Colonic mucosa (tissue), 4 donors: ENCODE data around the gene NDUFB3. TPM values are rescaled to one million over a fixed set of nuclear protein-coding genes. Genes with fewer than 3 reads are reported as not detected.

Experiments
- DNase-seq: peaks from one replicate; pipeline ENCODE4 v3.0.0-alpha.2; 2020
- H3K27ac ChIP-seq: fragments of 200-600 bp; one replicate; pipeline ENCODE4 v1.8.0; 2021
- H3K27me3 ChIP-seq: fragments of 200-600 bp; one replicate; pipeline ENCODE4 v1.8.0; 2021
- H3K36me3 ChIP-seq: fragments of 200-600 bp; one replicate; pipeline ENCODE4 v1.8.0; 2021
- H3K4me1 ChIP-seq: fragments of 200-600 bp; one replicate; pipeline ENCODE4 v1.8.0; 2021; ENCODE audit warnings: mild to moderate bottlenecking
- H3K4me3 ChIP-seq: fragments of 200-600 bp; one replicate; pipeline ENCODE4 v1.8.0; 2021
- H3K9ac ChIP-seq, 2 donors: one replicate each; pipeline ENCODE4 v1.7.0; 2013; ENCODE audit warnings: control low read depth in 2 of 2, low read depth in 2 of 2, low read length in 2 of 2
- H3K9me3 ChIP-seq: fragments of 200-600 bp; one replicate; pipeline ENCODE4 v1.8.0; 2021
- CTCF ChIP-seq: fragments of 200-600 bp; IDR thresholded peaks from one replicate; pipeline ENCODE4 v1.8.0; 2022; ENCODE audit warnings: antibody characterized with exemption, mild to moderate bottlenecking
- intact Hi-C: fragments of 100-400 bp; cut with DNase I; formaldehyde crosslinking; loops from one replicate; pipeline ENCODE4 v1.14.1; 2022
- total RNA-seq, 2 donors: library from RNA; stranded (reverse); fragmentation: NEBNext Ultra II Directional in 1 of 2; extraction: Animal tissue kit (Norgen Biotek cat#: 25700) in 1 of 2; gene quantifications; one replicate each; pipeline ENCODE4 v1.2.1, GENCODE V29; 2021
- donor health status: healthy.
- donor health status: DM: no; HTN: no; CAD: no.
- donor health status: DM: no; HTN: no; CAD: no.

NDUFB3 gene
- total RNA-seq, 2 donors from 2014 or later: 159 to 199 TPM

GRCh38 chr2:201046881-201047280, 24.9 kb upstream of the NDUFB3 start:
- Histone ChIP-seq H3K4me3 (no peak overlapping the region), H3K27ac (no peak overlapping the region), H3K36me3 (no peaks in the 10 kb centered on the region), H3K4me1 (no peaks in the 10 kb centered on the region), H3K27me3 (no peaks in the 10 kb centered on the region), H3K9ac (no peak overlapping the region), H3K9me3 (no peaks in the 10 kb centered on the region)
- no peak for TF ChIP-seq CTCF
- no peak for DNase-seq
- intact Hi-C loops: no loop called here

- H3K4me1 ChIP-seq: no peaks in the 10 kb centered on the region
- no peak for TF ChIP-seq CTCF
- no peak overlapping the region for H3K4me3 ChIP-seq
- H3K9me3 ChIP-seq: no peaks in the 10 kb centered on the region
- no peak for DNase-seq
- H3K36me3 ChIP-seq: no peaks in the 10 kb centered on the region
- no peaks in the 10 kb centered on the region for H3K27me3 ChIP-seq
- no peak overlapping the region for H3K9ac ChIP-seq
- intact Hi-C loops: no loop called here
- no peak overlapping the region for H3K27ac ChIP-seq
These were observed 22.3 kb upstream of the NDUFB3 start for GRCh38 chr2:201049455-201049854.

GRCh38 chr2:201057087-201057521, 14.7 kb upstream of the NDUFB3 start:
- no peaks in the 10 kb centered on the region for H3K36me3 ChIP-seq
- H3K9ac ChIP-seq: no peak overlapping the region
- H3K27ac ChIP-seq: peak overlapping the region; percentile 49
- H3K9me3 ChIP-seq: no peaks in the 10 kb centered on the region
- peak; percentile 53 for DNase-seq
- H3K4me3 ChIP-seq: no peak overlapping the region
- intact Hi-C loops: no loop called here
- no peaks in the 10 kb centered on the region for H3K27me3 ChIP-seq
- peaks cover 11% of the 10 kb centered on the region for H3K4me1 ChIP-seq
- no peak for TF ChIP-seq CTCF

- Histone ChIP-seq H3K27me3 (no peaks in the 10 kb centered on the region), H3K9ac (no peak overlapping the region), H3K36me3 (no peaks in the 10 kb centered on the region), H3K9me3 (no peaks in the 10 kb centered on the region), H3K4me1 (peaks cover 11% of the 10 kb centered on the region), H3K4me3 (no peak overlapping the region), H3K27ac (peak overlapping the region; percentile 49)
- intact Hi-C loops: no loop called here
- TF ChIP-seq CTCF: no peak
- no peak for DNase-seq
These were observed 14.0 kb upstream of the NDUFB3 start for GRCh38 chr2:201057715-201058248.

GRCh38 chr2:201058914-201059313, 12.9 kb upstream of the NDUFB3 start:
- peak; percentile 48 for DNase-seq
- no peak for TF ChIP-seq CTCF
- Histone ChIP-seq H3K36me3 (no peaks in the 10 kb centered on the region), H3K9ac (no peak overlapping the region), H3K4me3 (no peak overlapping the region), H3K4me1 (peaks cover 11% of the 10 kb centered on the region), H3K9me3 (no peaks in the 10 kb centered on the region), H3K27me3 (no peaks in the 10 kb centered on the region), H3K27ac (peak overlapping the region; percentile 7)
- intact Hi-C loops: no loop called here
